AG09319 (cell line): Measurements from ENCODE around the gene EFHD1.

ENCODE experiments used
- DNase-seq: peaks from one replicate; pipeline ENCODE4 v3.0.0-alpha.2; 2010; ENCODE audit warnings: low read depth; ENCODE audit errors: extremely low read depth
- TF ChIP-seq, protein P1 (sequence below): IDR thresholded peaks from 2 replicates; pipeline ENCODE4 v1.5.1; 2011; ENCODE audit warnings: low read depth, mild to moderate bottlenecking, inconsistent platforms, low read length, moderate library complexity

The EFHD1 gene

DNA sequence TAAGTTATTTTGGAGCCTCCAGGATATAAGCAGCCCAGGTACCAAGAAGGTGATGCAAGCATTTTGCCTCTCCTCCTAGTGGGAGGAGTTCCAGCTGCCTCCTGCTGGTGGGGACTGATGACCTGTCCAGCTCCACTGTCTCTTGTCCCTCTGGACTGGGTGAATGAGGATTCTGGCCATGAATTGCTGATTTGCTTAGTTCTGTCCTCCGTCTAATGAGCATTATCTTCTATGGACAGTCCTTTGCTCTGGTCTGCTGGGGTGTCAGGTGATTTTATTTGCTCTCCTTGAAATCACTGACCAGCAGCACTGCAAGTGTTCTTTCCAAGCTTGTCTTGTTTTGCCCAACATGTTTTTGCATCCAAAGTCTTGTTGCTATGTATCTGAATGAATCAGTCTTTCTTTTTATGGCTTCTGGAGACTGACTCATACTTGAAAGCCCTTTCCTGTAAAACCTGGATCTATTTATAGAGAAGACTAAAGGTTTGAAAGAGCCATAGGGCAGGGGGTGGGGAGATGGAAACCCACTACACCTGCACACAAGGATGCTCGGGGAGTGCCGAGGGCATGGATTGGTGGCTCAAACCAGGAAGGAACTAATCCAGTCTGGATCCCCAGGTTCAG, 40.5 kb upstream of the EFHD1 start:
- TF ChIP-seq, protein P1, sequence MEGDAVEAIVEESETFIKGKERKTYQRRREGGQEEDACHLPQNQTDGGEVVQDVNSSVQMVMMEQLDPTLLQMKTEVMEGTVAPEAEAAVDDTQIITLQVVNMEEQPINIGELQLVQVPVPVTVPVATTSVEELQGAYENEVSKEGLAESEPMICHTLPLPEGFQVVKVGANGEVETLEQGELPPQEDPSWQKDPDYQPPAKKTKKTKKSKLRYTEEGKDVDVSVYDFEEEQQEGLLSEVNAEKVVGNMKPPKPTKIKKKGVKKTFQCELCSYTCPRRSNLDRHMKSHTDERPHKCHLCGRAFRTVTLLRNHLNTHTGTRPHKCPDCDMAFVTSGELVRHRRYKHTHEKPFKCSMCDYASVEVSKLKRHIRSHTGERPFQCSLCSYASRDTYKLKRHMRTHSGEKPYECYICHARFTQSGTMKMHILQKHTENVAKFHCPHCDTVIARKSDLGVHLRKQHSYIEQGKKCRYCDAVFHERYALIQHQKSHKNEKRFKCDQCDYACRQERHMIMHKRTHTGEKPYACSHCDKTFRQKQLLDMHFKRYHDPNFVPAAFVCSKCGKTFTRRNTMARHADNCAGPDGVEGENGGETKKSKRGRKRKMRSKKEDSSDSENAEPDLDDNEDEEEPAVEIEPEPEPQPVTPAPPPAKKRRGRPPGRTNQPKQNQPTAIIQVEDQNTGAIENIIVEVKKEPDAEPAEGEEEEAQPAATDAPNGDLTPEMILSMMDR: no peak
- DNase-seq: peak; percentile 54

DNA sequence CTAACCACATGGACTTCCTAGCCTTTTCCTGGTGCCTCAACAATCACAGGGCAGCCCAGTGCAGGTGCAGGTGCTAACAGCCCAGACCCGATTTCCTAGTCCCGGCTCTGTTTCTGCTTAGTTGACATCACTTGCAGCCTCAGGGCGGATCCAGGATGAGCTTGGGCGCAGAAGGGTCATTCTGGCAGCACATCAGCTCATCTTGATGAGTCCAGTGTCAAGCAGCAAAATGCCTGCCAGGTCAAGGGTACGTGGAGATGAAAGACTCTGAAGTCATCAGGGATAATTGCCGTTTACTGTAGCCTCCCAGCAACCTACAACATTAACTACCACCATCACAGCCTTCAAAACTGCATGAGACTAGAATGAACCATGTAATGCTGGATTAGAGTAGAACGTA, 39.4 kb upstream of the EFHD1 start:
- TF ChIP-seq, protein P1: no peak
- DNase-seq: no peak

DNA sequence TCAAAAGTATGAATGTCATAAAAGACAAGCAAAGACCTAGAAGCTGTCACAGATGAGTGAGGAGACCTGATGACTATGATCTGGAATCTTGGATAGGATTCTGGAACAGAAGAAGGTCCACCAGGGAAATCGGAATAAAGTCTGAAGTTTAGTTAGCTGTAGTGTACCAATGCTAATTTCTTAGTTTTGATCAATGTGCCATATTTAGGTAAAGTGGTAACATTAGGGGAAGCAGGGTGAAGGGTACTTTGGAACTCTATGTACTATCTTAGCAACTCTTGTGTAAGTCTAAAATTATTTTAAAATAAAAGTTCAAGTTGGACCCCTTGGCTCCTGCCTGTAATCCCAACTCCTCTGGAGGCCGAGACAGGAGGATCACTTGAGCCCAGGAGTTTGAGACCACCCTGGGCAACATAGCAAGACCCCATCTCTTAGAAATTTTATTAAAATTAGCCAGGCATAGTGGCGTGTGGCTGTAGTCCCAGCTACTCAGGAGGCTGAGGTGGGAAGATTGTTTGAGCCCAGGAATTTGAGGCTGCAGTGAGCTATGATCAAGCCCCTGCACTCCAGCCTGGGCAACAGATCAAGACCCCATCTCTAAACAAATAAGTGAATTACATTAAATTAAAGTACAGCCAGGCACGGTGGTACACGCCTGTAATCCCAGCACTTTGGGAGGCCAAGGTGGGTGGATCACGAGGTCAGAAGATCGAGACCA, 35.9 kb upstream of the EFHD1 start:
- no peak for DNase-seq
- TF ChIP-seq, protein P1: no peak

DNA sequence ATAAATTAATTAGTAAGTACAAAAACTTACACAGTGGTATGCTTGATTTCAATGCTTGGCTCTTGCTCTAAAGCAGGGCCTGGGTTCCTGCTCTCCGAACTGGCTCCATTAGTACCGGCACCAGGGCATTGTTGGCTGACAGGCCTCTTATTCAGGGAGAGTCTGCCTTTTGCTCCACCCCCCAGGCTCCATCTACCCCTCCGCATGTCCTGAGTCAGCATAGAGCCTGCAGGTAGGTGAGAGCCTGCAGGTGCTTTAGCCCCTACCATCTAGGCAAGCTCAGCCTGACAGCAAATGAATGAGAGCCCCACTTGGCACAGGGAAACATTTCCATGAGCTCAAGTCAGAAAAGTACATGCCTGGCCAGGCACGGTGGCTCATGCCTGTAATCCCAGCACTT, 35.1 kb upstream of the EFHD1 start:
- no peak for DNase-seq
- TF ChIP-seq, protein P1: no peak

DNA sequence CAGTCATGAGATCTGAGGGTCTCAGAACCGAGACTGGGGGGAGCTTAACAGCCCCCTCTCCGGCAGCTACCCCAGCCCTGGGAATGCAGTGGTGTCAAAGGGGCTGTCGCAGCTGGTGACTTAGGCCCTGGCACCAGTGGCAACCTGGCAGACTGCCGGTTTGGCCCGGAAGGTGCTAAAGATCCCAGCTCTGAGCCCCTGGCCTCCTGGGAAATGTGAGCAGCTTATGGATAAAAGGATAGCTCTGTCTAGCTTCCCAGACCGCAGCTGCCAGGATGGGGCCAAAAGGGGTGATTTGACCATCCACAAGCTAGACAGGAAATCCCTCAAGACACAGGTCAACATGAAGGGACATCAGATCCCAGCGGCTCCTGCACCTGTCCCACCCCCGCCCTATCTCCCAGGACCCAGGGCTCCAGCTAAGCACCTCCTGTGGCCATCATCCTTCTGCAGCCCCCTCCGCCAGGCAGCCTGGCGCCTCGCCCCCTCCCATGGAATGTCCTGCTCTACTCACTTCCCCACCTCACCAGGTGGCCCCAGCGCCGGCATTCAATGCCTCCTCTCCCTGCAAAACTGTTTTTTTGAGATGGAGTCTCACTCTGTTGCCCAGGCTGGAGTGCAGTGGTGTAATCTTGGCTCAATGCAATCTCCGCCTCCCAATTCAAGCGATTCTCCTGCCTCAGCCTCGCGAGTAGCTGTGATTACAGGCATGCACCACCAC, 33.2 kb upstream of the EFHD1 start:
- TF ChIP-seq, protein P1: no peak
- DNase-seq: no peak

DNA sequence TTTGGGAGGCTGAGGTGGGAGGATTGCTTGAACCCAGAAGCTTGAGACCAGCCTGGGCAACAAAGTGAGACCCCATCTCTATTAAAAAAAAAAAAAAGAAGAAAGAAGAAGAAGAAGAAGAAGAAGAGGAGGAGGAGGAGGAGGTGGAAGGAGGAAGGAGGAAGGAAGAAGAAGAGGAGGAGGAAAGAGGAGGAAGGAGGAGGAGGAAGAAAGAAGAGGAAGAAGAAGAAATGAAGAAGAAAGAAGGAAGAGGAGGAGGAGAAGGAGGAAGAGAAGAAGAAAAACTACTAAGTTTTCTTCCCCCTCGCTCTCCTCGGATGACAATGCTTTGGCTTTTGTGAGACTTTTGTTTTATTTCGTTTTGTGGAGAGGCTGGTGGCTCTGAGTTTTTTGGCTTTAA, 30.1 kb upstream of the EFHD1 start:
- DNase-seq: no peak

DNA sequence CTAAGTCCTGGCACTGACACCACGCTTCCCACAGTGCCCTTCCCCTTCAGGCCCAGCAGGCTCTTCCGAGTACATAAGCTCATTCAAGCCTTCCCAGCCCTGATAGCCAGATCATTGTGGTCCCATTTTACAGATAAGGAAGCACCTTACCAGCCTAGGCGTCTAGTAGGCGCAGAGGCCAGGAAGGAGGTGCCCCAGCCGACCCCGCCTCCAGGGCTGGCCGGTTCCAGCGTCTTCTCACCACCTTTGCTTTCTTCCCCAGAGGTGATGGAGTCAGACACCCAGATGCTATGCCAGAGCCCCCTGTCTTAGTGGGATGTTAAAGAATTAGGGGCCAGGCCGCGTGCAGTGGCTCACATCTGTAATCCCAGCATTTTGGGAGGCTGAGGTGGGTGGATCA, 28.9 kb upstream of the EFHD1 start:
- DNase-seq: no peak
- TF ChIP-seq, protein P1: no peak

More for the DNA sequence above, 30.1 kb upstream of the EFHD1 start:
- TF ChIP-seq, protein P1: no peak
